ENCODE data around the gene VWA7.

DNA sequence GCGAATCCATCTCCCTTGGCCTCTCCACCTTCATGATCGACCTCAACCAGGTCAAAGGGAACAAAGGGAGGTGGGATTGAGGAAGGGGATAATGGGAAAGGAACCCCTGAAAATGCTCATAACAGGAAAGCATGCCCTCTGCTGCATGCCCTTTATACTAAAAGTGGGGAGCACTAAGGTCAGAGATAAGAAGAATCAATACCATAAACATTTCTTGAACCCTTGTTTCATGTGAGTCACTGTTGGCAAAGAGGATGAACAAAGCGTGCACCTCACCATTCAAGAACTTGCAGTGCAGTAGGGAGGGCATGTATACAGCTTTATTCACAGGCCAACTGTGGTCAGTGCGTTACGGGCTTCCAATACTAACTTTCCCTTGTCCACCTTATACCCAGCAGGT lies 16.3 kb downstream of the VWA7 start:
- TF ChIP-seq GATA2 (IDR thresholded peaks at IDR 0.05; ENCODE audit: low read depth, low read length), result no peak
- TF ChIP-seq GATA3 (IDR thresholded peaks at IDR 0.05; ENCODE audit: low read depth, low read length), result no peak

All from SH-SY5Y (cell line).